Erythroblast (primary cell): ENCODE results near the gene KRTAP6-3.

ENCODE experiments used
- GATA1 ChIP-seq: IDR thresholded peaks from 2 replicates; pipeline ENCODE4 v1.6.1; 2011; ENCODE audit warnings: low read depth, mild to moderate bottlenecking, control low read depth, low read length, moderate library complexity
- POLR2A ChIP-seq: IDR thresholded peaks from 2 replicates; pipeline ENCODE4 v1.6.1; 2011; ENCODE audit warnings: mild to moderate bottlenecking, low read length

- TF ChIP-seq POLR2A (no peak), GATA1 (no peak)
Observed at GRCh38 chr21:30623362-30623761, 31.1 kb downstream of the KRTAP6-3 start.
